Tibial artery (tissue), 4 donors: Measurements from ENCODE around the gene RPL23.
A peak's percentile ranks its signal among the peaks of the same experiment; 100 is the strongest.

Source experiments
- DNase-seq, 2 donors: peaks; one replicate each; pipeline ENCODE4 v3.0.0-alpha.2; 2019
- H3K27ac ChIP-seq, 2 donors: fragments of 200-600 bp; sonication (generic) in 1 of 2; 1 replicate in 1 of 2; 2 replicates in 1 of 2; pipeline ENCODE4 v1.5.1; 2018 to 2019; ENCODE audit warnings: mild to moderate bottlenecking in 1 of 2
- H3K27me3 ChIP-seq, 2 donors: fragments of 200-600 bp; sonication (generic) in 1 of 2; one replicate each; pipeline versions ENCODE4 v1.5.1 to v1.6.0; 2016 to 2019
- H3K36me3 ChIP-seq, 3 donors: fragments of 200-600 bp; sonication (generic) in 2 of 3; one replicate each; pipeline ENCODE4 v1.5.1; 2016 to 2019; ENCODE audit warnings: mild to moderate bottlenecking in 2 of 3
- H3K4me1 ChIP-seq, 4 donors: fragments of 200-600 bp; sonication (generic) in 2 of 4; 1 replicate in 3 of 4; 2 replicates in 1 of 4; pipeline ENCODE4 v1.5.1; 2016 to 2019
- H3K4me3 ChIP-seq, 2 donors: fragments of 200-600 bp; sonication (generic) in 1 of 2; 1 replicate in 1 of 2; 2 replicates in 1 of 2; pipeline ENCODE4 v1.5.1; 2018 to 2019; ENCODE audit warnings: mild to moderate bottlenecking in 2 of 2
- H3K9me3 ChIP-seq, 3 donors: fragments of 200-600 bp; sonication (generic) in 1 of 3; one replicate each; pipeline ENCODE4 v1.5.1; 2016 to 2019
- intact Hi-C: fragments of 100-400 bp; cut with DNase I; formaldehyde crosslinking; loops from one replicate; pipeline ENCODE4 v1.15.0; 2023; ENCODE audit warnings: low total_unique reads
- TF ChIP-seq, protein P1 (sequence below), 2 experiments: fragments of 200-600 bp in 1 of 2; fragments of 450-650 bp in 1 of 2; IDR thresholded peaks; one replicate each; pipeline ENCODE4 v1.5.1; 2017 to 2019; ENCODE audit warnings: antibody characterized with exemption in 2 of 2, mild to moderate bottlenecking in 1 of 2, moderate library complexity in 1 of 2

Gene RPL23

DNA sequence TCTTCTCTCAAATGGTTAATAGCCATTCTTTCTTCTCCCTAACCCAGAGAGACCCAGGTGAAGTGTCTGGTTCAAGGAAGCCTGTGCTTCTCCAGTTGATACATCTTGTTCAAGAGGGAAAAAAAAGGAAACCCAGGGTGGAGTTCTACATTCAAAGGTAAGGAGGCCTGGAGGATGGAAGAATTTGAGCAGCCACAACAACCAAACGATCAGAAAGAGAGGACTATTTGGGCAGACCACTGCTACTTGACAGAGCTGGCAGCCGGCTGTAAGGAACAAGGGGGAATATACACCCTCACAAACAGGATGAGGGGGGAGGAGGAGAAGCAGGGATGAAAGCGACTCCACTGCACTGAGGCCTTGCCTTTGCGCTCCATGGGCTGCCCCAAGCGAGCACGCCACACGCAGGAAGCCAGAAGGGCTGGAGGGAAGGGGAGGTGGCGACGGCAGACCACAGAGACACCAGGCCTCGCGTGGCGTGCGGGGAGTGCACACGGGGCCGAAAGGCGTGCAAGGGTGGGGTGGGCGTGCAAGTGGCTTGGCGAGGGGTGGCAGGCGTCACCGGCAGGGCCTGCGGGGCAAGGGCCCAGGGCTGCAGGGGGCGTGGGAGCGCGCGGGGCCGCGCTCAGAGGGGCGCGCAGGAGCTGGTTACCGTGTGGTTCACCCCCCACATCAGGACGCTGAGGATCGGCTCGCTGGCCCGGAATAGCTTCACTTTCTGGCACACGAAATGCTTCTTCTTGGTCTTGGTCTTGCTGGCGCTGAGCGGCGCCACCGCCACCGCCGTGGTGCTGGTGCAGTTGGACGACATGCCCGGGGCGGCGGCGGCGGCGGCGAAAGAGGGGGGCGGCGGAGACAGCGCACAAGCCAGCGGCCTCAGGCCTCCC lies 54.7 kb downstream of the RPL23 start:
- Histone ChIP-seq H3K4me3 (peak overlapping the region; percentile 95 to 97), H3K36me3 (peaks cover 24 to 42% (median 25%) of the 10 kb centered on the region in 3 donors), H3K27ac (peak overlapping the region; percentile 98), H3K27me3 (no peaks in the 10 kb centered on the region), H3K4me1 (peaks cover 0 to 37% (median 31%) of the 10 kb centered on the region in 4 donors), H3K9me3 (no peaks in the 10 kb centered on the region)
- peak; percentile 44 to 71 for DNase-seq
- TF ChIP-seq, protein P1, sequence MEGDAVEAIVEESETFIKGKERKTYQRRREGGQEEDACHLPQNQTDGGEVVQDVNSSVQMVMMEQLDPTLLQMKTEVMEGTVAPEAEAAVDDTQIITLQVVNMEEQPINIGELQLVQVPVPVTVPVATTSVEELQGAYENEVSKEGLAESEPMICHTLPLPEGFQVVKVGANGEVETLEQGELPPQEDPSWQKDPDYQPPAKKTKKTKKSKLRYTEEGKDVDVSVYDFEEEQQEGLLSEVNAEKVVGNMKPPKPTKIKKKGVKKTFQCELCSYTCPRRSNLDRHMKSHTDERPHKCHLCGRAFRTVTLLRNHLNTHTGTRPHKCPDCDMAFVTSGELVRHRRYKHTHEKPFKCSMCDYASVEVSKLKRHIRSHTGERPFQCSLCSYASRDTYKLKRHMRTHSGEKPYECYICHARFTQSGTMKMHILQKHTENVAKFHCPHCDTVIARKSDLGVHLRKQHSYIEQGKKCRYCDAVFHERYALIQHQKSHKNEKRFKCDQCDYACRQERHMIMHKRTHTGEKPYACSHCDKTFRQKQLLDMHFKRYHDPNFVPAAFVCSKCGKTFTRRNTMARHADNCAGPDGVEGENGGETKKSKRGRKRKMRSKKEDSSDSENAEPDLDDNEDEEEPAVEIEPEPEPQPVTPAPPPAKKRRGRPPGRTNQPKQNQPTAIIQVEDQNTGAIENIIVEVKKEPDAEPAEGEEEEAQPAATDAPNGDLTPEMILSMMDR (IDR thresholded peaks at IDR 0.05), result no peak
- intact Hi-C loops, result loop anchor here (5.0 kb wide), 1 partner anchor 47 kb away; the partner anchor contains the start of gene PSMB3
